ENCODE results near the gene PYM1.
"Not testable (repeated sequence)": the region's sequence is repeated elsewhere in the genome, so short reads cannot be mapped to it uniquely, and the experiment has no call there.

Gene PYM1

DNA sequence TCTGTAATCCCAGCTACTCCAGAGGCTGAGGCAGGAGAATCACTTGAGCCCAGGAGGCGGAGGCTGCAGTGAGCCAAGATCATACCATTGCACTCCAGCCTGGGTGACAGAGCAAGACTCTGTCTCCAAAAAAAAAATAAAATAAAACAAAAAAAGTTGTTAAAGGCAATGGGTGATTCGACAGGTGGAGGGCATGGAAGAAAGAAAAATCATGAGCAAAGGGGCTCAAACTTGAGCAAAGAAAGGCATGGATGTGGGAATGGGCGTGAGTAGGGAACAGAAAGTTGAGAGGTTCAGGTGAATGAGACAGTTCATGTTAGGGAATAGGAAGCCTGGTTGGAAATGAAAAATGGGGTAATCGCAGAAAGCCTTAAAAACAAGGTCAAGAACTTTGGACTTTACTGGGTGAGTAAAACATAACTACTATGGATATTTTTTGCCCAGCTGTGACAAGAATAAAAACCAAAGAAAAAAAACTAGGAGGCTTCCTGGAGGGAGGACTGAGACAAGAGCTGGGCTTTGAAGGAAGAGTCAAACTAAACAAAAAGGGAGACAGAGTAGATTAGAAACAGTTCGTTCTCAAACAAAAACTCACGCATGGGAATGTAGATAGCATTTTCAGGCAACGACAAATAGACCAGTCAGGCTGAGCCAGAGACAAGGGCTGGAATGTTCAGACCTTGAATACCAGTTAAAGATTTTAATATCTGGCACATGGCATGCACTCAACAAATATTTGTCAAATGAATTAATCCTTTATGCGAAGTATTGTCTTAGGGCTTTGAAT lies 18.8 kb downstream of the PYM1 start:
- no peak for DNase-seq

DNA sequence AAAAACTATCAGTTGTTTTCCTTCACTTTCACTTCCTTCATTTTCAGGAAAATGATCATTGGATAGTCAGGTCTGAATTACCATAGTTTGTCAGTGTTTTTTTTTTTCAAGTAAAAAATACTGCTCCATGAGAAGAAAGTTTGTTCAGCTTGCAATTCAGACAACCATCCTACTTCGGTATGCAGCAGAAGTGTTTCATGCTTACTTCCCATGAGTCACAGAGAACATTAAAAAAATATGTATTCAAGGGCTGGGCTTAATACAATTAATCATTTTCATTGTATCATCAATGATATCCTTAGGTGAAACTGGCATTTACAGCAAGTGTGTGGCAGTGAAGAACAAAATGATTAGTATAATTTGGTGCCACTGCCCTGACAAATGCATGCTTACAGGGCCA lies 21.6 kb downstream of the PYM1 start:
- DNase-seq: no peak

DNA sequence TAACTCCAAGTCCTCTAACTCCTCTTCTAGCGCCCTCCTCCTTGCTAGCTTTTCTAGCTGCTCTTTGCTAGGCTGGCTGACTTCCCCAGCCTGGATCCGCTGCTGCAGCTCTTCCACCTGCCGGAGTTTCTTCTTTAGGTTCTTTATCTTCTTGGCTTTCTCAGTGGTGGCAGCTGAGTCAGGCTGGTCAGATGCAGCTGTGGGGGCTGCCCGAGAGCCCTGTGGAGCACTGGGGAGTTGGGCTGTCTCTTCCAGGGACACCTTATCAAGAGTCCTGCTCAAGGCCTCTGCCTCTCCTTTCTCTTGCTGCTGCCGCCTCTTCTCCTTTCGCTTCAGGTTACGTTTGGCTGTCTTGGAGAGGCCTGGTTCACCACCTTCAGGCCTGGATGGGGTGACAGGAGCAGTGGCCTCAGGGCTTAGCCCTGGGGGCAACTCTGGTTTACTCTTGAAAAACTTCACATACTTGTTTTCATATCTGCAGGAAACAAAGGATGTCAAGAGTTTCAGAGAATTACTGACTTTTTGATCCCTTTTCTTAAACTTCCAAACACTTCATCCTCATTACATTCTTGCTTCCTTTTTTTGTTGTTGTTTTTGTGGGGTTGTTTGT lies 25.7 kb downstream of the PYM1 start:
- no peak for DNase-seq

DNA sequence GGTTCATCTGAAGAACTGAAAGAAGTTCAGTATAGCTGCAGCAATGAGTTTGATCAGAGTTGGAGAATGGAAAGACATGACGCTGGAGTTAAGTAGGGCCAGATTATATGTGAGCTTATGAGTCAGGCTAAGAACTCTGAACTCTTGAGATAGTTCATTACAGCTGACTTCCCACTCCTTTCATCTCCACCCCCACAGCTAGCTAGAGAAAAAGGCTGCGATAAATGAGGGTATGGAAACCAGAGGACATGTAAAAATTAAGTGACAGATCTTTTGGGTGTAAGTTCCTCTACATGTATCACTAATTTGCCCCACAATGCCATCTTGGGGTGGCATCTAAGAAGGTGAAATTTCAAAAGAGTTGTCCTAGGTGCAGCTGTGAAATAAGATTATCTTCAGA lies 28.6 kb downstream of the PYM1 start:
- DNase-seq: no peak

DNA sequence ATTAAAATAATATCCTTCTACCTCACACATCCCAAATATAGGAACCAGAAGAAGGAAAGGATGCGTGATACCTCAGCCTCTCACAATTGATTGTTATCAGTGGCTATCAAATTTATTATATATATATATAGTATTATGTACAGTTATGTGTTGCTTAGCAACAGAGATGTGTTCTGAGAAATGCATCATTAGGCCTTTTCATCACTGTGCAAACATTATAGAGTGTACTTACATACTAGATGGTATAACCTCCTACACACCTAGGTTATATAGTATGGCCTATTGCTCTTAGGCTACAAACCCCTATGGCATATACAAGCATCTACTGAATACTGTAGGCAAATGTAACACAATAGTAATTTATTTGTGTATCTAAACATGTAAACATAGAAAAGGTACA lies 34.0 kb downstream of the PYM1 start:
- DNase-seq: no peak

DNA sequence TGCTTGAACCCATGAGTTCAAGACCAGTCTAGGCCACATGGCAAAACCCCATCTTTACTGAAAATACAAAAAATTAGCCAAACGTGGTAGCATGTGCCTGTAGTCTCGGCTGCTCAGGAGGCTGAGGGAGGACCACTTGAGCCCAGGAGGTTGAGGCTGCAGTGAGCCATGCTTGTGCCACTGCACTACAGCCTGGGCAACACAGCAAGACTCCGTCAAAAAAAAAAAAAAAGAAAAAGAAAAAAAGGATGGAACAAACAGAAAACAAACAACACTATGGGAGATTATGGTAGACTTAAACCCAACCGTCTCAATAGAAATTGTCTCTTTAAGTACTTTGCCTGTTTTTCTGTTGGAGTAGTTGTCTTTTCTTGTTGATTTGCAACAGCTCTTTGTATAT lies 36.4 kb downstream of the PYM1 start:
- DNase-seq: no peak

DNA sequence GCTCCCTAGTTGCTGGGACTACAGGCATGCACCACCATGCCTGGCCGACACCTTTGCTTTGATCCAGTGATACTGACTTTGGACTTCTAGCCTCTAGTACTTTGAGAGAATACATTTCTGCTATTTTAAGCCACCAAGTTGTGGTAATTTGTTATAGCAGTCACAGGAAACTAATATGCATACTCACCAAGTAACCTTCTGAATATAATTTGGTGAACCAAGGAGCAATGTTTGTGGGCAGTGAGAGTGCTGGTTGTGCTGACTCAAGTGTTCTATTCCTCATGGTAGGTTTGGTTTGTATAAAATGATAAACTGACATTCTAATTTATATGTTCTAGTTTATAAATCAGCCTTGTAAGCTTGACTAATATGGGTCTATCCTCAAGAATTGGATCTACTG lies 42.6 kb downstream of the PYM1 start:
- no peak for DNase-seq

DNA sequence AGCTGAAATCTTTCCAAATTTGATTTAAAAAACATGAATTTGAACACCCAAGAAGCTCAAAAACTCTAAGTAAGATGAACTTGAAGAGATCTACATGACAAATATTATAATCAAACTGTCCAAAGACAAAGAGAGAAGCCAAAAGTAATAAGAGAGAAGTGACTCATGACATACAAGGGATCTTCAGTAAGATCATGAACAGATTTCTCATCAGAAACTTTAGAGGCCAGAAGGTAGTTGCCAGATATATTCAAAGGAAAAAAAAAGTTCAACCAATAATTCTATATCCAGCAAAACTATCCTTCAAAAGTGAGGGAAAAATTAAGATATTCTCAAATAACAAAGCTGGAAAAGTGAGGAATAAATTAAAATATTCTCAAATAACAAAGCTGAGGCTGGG lies 49.9 kb downstream of the PYM1 start:
- no peak for DNase-seq

DNA sequence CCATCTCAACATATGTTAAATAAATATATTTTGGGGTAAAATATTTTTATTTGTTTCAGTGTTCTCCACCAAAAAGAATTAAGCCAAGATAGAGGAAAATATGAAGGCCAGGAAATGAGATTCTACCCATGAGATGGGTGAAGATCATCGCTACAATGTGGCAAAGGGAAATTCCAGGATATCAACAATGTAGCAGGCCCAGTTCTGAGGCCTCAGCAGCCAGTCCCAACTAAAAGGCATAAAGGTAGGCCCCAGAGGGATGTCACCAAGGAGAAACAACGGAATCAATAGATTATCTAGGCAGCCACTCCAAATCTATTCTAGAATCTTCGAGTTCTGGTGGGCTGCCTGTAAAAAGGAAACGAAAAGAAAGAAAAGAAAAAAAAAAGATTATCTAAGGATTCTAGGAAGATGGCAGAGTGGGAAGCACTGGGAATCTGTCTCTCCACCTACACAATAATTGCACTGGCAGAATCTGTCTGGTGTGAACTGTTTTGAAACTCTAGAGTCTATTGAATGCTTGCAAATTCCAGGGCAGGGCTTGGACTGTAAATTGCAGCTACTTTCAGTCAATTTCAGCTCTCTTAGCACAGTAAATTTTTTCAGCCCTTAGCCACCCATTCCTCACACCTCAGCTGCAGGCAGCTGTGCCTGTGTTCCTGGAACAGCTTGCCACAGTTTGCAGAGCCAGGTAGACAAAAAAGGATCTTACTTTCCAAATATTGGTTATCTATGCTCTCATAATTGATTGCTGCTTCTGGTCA lies 51.8 kb downstream of the PYM1 start:
- no peak for DNase-seq

DNA sequence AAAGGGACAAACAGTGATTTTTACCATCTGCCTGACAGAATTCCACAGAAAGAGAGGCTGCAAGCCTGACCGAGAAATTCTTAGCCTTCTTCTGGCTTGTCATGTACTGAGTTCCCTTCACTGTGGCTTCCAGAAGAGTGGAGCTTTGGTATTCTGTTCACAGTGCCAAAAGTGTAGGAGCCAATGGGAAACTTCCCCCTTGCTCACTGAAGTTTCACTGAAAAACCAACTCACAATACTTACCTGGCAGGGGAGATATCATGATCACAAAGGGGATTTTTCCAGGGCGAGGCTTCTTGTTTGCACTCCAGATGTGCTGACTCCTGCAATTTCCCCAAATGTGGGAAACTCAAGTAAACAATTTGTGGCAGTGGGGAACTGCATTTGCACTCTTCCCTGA lies 53.3 kb downstream of the PYM1 start:
- DNase-seq: no peak

DNA sequence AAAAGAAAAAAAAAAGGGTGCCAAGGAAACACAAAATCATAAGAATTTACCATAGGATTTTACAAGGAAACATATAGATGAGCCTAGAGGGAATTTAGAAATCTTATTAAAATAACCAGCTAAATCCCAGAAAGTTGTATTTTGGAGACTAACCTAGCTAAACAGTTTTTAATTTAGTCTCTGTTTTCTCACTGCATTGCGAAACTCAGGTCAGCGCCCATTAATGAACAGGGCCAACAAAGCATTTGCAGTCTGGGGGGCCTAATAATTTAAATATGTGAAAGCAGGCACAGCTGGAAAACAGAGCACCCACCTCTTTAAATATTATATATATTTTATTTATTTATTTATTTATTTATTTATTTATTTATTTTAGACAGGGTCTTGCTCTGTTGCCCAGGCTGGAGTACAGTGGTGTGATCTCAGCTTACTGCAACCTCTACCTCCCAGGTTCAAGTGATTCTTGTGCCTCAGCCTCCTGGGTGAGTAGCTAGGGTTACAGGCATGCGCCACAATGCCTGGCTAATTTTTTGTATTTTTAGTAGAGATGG lies 61.2 kb downstream of the PYM1 start:
- not testable (repeated sequence) for DNase-seq

DNA sequence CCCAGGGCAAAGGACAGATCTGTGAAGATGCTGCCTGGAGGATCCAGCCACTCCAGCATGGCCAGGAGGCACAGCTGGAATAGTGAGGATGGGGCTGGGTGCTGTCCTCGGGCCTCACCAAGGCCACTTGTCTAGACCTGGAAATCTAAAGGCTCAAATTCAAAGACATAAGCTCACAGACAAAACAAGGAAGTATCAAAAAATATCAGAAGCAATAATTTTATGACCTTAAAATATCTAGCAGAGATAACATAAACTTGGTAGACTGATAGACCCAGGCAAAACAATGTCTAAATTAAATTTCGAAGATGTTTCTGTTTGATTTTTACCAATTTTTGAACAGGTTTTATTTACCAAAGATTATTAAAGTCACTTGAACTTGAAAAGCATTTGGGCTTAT lies 62.4 kb downstream of the PYM1 start:
- DNase-seq: no peak

DNA sequence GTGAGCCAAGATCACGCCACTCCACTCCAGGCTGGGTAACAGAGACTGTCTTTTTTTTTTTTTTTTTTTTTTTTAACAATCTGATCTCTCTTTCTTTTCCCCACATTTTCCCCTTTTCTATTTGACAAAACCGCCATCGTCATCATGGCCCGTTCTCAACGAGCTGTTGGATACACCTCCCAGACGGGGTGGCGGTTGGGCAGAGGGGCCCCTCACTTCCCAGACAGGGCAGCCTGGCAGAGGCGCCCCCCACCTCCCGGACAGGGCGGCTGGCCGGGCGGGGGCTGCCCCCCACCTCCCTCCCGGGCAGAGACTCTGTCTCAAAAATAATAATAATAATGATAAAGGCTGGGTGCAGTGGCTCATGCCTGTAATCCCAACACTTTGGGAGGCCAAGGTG lies 64.8 kb downstream of the PYM1 start:
- not testable (repeated sequence) for DNase-seq

DNA sequence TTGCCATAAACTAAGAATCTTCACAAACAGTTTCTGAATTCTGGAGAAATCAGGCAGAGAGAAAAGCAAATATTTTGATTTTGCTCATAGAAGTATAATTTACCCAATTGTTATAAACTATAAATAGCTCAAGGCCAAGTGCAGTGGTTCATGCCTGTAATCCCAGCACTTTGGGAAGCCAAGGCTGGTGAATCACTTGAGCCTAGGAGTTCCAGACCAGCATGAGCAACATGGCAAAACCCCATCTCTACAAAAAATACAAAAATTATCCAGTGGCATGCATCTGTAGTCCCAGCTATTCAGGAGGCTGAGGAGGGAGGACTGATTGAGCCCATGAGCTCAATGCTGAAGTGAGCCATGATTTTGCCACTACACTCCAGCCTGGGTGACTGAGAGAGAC lies 65.4 kb downstream of the PYM1 start:
- DNase-seq: no peak

DNA sequence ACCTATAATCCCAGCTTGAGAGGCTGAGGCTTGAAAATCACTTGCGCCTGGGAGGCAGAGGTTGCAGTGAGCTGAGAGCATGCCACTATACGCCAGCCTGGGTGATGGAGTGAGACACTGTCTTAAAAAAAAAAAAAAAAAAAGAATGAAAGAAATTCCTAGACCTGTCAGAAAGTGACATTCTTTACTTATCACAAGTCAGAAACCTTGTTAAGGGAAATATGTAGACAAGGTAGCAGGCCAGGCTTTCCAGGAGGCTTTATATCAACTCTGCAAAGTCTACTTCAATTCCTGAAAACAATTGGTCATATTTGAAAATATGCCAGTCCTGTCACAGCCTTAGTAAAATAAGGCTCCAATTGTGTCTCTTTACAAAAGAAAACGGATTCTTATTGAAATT lies 65.8 kb downstream of the PYM1 start:
- DNase-seq: no peak

DNA sequence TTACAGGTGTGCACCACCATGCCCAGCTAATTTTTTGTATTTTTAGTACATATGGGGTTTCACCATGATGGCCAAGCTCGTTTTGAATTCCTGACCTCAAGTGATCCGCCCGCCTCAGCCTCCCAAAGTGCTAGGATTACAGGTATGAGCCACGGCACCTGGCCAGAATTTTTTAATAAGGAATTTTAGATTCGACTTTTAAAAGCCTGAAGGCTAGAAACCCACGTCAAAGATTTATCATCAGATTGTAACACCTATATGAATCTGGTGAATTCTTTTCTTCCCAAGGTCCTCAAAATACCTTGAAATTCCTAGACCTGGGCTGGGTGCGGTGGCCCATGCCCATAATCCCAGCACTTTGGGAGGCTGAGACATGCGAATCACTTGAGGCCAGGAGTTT lies 66.3 kb downstream of the PYM1 start:
- DNase-seq: no peak

DNA sequence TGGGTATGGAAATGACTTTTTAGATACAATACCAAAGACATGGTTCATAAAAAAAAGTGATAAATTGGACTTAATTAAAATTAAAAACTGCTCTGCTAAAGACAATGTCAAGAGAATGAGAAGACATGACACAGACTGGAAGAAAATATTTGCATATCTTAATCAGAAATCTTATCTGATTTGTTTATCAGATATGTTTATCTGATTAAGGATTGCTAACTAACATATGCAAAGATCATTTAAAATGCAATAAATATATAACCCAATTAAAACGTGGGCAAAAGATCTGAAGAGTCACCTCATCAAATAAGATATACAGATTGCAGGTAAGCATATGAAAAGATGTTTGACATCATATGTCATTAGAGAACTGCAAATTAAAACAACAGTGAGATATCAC lies 75.0 kb downstream of the PYM1 start:
- no peak for DNase-seq
